SJCRH30 (cell line): ENCODE results near the gene COG5. TPM values are rescaled to one million over a fixed set of nuclear protein-coding genes. Genes with fewer than 3 reads are reported as not detected.

Experiments used
- DNase-seq, 2 experiments: peaks; one replicate each; pipeline ENCODE4 v3.0.0-alpha.2; 2015 to 2020
- H3K27ac ChIP-seq: fragments of 250-450 bp; sonication (Bioruptor Pico); 2 replicates; pipeline ENCODE4 v1.5.1; 2020; ENCODE audit warnings: mild to moderate bottlenecking, moderate library complexity
- H3K27me3 ChIP-seq: fragments of 250-450 bp; sonication (Bioruptor Pico); 2 replicates; pipeline ENCODE4 v1.5.1; 2020; ENCODE audit warnings: mild to moderate bottlenecking, moderate library complexity
- H3K36me3 ChIP-seq: fragments of 250-450 bp; sonication (Bioruptor Pico); 2 replicates; pipeline ENCODE4 v1.5.1; 2020; ENCODE audit warnings: mild to moderate bottlenecking, moderate library complexity
- H3K4me1 ChIP-seq: fragments of 250-450 bp; sonication (Bioruptor Pico); 2 replicates; pipeline ENCODE4 v1.5.1; 2020; ENCODE audit warnings: mild to moderate bottlenecking, moderate library complexity
- H3K4me3 ChIP-seq: fragments of 250-450 bp; sonication (Bioruptor Pico); 2 replicates; pipeline ENCODE4 v1.5.1; 2020; ENCODE audit warnings: mild to moderate bottlenecking, moderate library complexity
- H3K9me3 ChIP-seq: fragments of 250-450 bp; sonication (Bioruptor Pico); replicated peaks from 2 replicates; pipeline ENCODE4 v1.5.1; 2020; ENCODE audit warnings: mild to moderate bottlenecking, moderate library complexity
- total RNA-seq: library from RNA; depleted of rRNA; stranded (reverse); fragments of >200 nt; shearing (Covaris generic); gene quantifications from 2 replicates; pipeline ENCODE4 v1.2.3, GENCODE V29; 2014

The COG5 gene
- total RNA-seq, 1 experiment from 2014 or later: 41.1 TPM

DNA sequence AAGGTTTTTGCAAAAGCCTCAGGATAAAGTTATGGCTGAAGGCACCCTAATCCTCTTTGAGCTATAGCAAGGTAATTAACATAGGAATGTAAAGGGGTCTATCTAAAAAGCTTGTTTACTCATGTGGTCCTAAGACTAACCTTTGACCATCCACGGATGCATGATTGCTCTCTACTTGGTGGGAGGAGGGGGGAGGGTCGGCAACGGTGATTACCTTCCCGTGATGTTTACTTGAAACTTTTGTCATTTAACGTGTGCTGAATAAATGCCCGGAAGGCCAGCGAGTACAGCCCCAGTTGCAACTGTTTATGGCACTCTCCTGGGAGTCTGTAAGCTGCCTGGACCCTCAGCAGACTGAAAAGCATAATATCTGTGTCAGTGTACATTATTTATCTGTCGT, 172.8 kb downstream of the COG5 start:
- Histone ChIP-seq H3K4me1 (peaks cover 7% of the 10 kb centered on the region; the same call in 1 of the 2 replicates), H3K27ac (no peak overlapping the region), H3K9me3 (no peaks in the 10 kb centered on the region), H3K36me3 (no peaks in the 10 kb centered on the region), H3K4me3 (no peak overlapping the region), H3K27me3 (no peaks in the 10 kb centered on the region)
- no peak for DNase-seq

DNA sequence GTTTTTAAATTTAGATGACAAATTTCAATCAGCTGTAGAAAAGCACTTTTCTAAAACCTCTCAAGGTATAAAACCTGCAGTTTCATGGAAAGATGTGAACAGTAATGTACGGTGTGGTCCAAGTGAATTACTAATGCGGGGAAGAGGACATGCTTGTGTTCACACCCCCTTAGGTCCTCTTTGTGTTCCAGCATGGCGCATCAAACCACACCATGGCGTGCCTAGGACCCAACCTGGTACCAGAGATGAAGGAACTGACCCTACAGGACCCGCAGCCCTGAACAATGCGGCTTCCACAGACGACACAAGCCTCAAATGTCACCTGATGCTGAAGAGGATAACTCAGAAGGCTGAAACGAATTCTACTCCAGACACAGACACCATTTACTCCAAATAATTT, 175.1 kb downstream of the COG5 start:
- Histone ChIP-seq H3K27me3 (no peaks in the 10 kb centered on the region), H3K27ac (no peak overlapping the region), H3K9me3 (no peaks in the 10 kb centered on the region), H3K4me3 (no peak overlapping the region), H3K4me1 (peaks cover 14% of the 10 kb centered on the region; the same call in 1 of the 2 replicates), H3K36me3 (no peaks in the 10 kb centered on the region)
- no peak for DNase-seq

DNA sequence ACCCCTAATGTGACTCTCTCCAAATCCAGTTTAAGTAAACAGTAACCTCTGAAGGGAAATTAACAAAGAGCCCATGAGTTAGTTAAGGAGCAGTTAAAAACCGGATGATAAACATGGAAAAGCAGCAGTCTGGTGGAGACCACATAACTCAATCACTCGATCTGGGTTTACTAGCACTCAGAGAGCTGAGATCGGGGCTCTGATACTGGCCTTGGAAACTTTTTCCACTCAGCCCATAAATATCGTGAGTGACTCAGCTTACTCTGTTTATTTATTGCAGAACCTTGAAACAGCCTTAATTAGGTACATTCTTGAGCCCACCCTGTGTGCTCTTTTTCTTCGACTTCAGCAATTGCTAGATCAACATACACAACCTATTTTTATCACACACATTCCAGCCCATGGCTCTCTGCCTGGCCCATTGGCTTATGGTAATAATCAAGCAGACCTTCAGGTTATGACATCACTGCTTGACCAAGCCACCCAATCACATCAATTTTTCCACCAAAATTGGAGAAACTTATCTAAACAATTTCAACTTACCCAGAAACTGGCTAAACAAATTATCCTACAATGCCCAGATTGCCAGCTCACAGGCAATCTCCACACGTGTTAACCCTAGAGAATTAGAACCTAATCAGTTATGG, 176.0 kb downstream of the COG5 start:
- H3K36me3 ChIP-seq: no peaks in the 10 kb centered on the region
- H3K4me1 ChIP-seq: peaks cover 14% of the 10 kb centered on the region; the same call in 1 of the 2 replicates
- no peaks in the 10 kb centered on the region for H3K9me3 ChIP-seq
- H3K4me3 ChIP-seq: no peak overlapping the region; the same call in 1 of the 2 replicates
- H3K27ac ChIP-seq: no peak overlapping the region
- DNase-seq: peak in 1 of 2 experiments; percentile 26
- H3K27me3 ChIP-seq: no peaks in the 10 kb centered on the region

DNA sequence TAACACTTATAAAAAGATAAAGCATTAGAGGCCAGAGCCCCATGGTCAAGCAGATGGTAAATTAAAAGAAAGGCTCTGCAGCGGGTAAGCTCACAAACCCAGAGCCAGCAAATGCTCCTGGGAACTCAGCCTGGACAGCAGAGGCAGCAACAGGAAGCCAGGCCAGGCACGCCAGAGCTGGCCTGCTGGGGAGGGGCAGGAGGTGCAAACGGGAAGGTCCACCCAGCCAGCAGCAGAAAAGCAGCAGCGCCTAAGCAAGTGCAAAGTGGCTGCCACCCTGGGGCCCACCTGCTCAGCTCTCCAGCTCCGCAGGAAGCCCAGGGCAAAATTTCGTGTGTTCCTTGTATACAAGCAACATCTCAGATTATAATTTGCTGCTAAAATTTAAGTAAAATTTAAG, 176.6 kb downstream of the COG5 start:
- Histone ChIP-seq H3K4me1 (peaks cover 14% of the 10 kb centered on the region; the same call in 1 of the 2 replicates), H3K27me3 (no peaks in the 10 kb centered on the region), H3K27ac (no peak overlapping the region), H3K36me3 (no peaks in the 10 kb centered on the region), H3K4me3 (peak overlapping the region; percentile 45), H3K9me3 (no peaks in the 10 kb centered on the region)
- DNase-seq: peak; percentile 56 to 66

DNA sequence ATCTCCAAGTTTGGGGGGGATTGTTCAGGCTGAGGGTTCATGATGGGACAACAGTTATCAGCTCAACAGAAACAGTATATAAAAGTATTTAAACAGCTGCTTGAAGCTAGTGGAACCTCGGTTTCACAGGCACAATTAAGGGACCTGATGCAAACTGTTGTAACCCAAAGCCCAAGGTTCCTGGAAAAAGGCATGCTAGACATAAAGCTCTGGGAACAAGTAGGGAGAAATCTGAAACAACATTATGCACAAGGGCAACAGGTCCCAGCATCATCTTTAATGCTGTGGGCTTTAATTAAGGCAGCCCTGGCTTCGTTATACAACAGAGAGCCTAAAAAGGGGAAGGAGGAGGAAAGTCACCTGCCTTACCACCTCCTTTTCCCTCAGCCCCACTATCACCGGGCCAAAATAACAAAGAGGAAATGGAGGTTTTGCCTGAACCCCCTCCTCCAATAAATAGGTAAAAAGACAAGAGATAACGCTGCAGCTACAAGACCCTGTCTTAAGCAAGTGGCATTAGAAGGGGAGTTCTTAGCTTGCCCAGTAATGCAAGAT, 177.1 kb downstream of the COG5 start:
- H3K27ac ChIP-seq: peak overlapping the region; percentile 14; the same call in 1 of the 2 replicates
- peak overlapping the region; percentile 45 for H3K4me3 ChIP-seq
- DNase-seq: no peak
- H3K27me3 ChIP-seq: no peaks in the 10 kb centered on the region
- no peaks in the 10 kb centered on the region for H3K9me3 ChIP-seq
- H3K36me3 ChIP-seq: no peaks in the 10 kb centered on the region
- H3K4me1 ChIP-seq: peaks cover 14% of the 10 kb centered on the region; the same call in 1 of the 2 replicates

DNA sequence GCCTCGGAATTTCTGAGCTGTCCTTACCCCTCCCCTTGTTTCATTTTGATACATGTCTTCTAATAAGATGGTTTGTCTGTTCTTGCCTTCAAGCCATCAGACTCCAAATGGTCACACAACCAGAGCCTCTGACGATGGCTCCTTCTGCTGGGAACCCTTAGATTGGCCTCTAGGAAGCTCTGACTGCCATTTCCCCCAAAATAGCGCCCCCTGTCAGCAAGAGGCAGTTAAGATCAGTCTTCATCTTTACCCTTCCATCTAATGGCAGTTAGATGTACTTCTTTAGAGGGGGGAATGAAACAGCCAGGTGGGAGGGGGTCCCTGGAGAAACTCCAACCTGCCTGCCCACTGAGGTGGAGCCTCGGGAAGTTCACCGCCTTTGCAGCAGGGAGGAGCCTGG, 179.7 kb downstream of the COG5 start:
- H3K27ac ChIP-seq: no peak overlapping the region
- H3K4me3 ChIP-seq: no peak overlapping the region
- H3K4me1 ChIP-seq: peaks cover 14% of the 10 kb centered on the region; the same call in 1 of the 2 replicates
- H3K36me3 ChIP-seq: no peaks in the 10 kb centered on the region
- H3K27me3 ChIP-seq: no peaks in the 10 kb centered on the region
- no peak for DNase-seq
- no peaks in the 10 kb centered on the region for H3K9me3 ChIP-seq

DNA sequence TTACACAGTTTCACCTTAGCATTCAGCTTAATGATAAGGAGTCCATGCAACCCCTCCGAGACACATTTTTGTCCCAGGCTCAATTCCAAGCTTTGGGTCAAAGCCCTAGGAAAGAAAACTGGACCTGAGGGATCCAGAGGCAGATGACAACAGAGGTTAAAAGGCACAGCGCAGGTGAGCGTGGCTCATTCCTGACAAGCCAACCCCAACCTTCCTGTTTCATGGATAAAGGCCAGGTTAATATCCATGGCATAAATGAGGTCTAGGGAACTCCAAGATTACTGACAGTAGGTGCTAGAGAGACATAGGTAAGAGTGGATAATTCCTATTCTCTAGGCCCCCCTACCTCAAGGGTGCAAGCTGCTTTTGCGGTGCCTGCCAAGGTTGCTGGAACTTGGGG, 180.5 kb downstream of the COG5 start:
- DNase-seq: no peak
- no peaks in the 10 kb centered on the region for H3K36me3 ChIP-seq
- peaks cover 14% of the 10 kb centered on the region; the same call in 1 of the 2 replicates for H3K4me1 ChIP-seq
- no peak overlapping the region for H3K27ac ChIP-seq
- no peaks in the 10 kb centered on the region for H3K9me3 ChIP-seq
- H3K4me3 ChIP-seq: no peak overlapping the region
- no peaks in the 10 kb centered on the region for H3K27me3 ChIP-seq

DNA sequence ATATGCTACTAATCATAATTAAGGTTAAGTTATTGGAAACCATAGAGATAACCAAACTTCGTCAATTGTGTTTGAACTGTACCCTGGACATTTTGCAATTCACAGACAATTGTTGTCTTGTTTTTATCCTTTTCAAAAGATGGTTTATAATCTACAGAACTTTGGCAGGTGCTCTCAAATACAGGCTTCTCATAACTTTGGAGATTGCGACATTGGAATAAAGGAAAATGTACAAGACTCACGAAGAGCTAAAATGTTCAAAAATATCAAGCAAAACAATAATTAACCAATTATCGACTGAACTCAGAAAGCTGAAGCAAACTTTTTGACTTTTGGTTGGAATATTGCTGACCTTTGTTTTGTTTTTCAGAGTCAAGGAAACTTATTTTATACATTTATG, 182.3 kb downstream of the COG5 start:
- Histone ChIP-seq H3K4me1 (peaks cover 7% of the 10 kb centered on the region; the same call in 1 of the 2 replicates), H3K27ac (no peak overlapping the region)
- no peak for DNase-seq

DNA sequence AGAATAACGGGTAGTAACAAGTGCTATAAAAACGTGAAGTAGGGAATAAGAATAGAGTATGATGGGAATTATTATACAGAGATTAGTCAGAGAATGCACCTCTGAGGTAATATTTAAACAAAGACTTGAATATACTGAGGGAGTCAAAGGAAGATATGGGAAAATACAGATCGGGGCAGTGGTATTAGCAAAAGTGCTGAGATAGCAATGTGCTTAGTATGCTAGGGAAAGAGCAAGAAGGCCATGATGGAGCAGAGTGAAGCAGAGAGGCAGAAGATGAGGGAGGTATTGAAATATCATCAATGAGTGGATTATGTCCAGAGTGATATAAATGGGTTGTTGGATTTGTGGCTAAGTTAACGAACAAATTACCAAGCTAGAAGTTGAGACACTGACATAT, 190.4 kb downstream of the COG5 start:
- Histone ChIP-seq H3K9me3 (no peaks in the 10 kb centered on the region), H3K27me3 (no peaks in the 10 kb centered on the region), H3K36me3 (peaks cover 3% of the 10 kb centered on the region), H3K27ac (no peak overlapping the region), H3K4me1 (no peaks in the 10 kb centered on the region), H3K4me3 (no peak overlapping the region)
- no peak for DNase-seq

More for the DNA sequence above, 182.3 kb downstream of the COG5 start:
- no peaks in the 10 kb centered on the region for H3K36me3 ChIP-seq
- H3K27me3 ChIP-seq: no peaks in the 10 kb centered on the region
- H3K4me3 ChIP-seq: no peak overlapping the region
- no peaks in the 10 kb centered on the region for H3K9me3 ChIP-seq

DNA sequence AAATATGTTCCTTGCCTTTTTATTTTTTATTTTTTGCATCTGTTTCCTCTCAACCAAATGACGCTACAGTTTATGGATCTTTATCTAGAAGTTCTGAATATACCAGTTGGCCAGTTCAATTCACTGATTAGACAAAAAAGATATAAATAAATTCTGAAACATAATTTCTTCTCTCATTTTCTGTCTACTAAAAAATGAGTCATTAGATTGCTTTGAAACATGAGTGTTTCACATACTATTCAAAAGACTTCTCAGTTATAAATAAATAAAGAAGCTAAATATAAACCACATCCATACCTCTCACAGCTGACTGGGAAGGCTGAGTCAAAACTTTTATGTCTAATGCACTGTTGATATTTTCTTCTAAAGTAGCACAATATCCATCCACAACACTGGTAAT, 191.4 kb downstream of the COG5 start:
- Histone ChIP-seq H3K4me3 (no peak overlapping the region), H3K36me3 (peaks cover 3% of the 10 kb centered on the region), H3K4me1 (no peaks in the 10 kb centered on the region), H3K27ac (no peak overlapping the region), H3K9me3 (no peaks in the 10 kb centered on the region), H3K27me3 (no peaks in the 10 kb centered on the region)
- no peak for DNase-seq

DNA sequence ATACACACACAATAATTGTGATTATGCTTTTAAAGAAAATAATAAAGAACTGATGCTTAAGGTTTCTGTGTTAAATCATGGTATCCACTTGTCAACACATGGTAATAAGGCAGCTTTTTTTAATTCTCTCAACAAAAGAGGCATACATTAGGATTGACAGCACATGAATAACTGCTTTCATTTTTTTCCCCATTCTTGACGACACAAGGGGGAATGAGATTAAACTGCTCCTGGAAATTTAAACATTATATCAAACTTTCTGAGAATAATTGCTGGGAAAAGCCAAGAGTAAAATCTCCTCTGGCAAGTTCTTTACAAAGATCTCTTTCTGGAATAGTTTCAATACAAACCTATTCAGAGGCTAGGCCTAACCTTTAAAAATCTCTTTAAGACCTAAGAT, 192.9 kb downstream of the COG5 start:
- Histone ChIP-seq H3K4me1 (no peaks in the 10 kb centered on the region), H3K4me3 (no peak overlapping the region), H3K36me3 (peaks cover 3% of the 10 kb centered on the region), H3K27me3 (no peaks in the 10 kb centered on the region), H3K27ac (no peak overlapping the region), H3K9me3 (no peaks in the 10 kb centered on the region)
- no peak for DNase-seq

DNA sequence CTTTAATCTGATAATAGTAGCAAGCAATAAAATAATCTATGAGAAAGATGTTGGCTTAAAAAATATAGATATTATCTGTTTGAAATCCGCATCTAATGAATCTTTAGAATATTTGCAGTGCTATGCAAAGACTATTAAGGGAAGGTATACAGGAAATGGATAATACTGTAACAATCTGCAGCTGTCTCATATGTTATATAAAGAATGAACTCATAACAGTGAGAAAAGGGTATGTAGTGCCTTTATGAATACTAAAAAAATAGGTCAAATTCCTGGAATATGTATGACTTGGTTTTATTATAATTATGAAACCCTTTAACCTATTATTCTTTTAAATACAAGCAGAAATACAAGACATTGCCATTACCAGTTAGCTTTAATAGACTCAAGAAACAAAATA, 198.9 kb downstream of the COG5 start:
- peak in 1 of 2 experiments; percentile 17 for DNase-seq
- peak overlapping the region; percentile 37 for H3K27ac ChIP-seq
- H3K27me3 ChIP-seq: no peaks in the 10 kb centered on the region
- no peaks in the 10 kb centered on the region for H3K9me3 ChIP-seq
- peaks cover 15% of the 10 kb centered on the region for H3K4me1 ChIP-seq
- H3K36me3 ChIP-seq: peaks cover 14% of the 10 kb centered on the region
- H3K4me3 ChIP-seq: no peak overlapping the region

DNA sequence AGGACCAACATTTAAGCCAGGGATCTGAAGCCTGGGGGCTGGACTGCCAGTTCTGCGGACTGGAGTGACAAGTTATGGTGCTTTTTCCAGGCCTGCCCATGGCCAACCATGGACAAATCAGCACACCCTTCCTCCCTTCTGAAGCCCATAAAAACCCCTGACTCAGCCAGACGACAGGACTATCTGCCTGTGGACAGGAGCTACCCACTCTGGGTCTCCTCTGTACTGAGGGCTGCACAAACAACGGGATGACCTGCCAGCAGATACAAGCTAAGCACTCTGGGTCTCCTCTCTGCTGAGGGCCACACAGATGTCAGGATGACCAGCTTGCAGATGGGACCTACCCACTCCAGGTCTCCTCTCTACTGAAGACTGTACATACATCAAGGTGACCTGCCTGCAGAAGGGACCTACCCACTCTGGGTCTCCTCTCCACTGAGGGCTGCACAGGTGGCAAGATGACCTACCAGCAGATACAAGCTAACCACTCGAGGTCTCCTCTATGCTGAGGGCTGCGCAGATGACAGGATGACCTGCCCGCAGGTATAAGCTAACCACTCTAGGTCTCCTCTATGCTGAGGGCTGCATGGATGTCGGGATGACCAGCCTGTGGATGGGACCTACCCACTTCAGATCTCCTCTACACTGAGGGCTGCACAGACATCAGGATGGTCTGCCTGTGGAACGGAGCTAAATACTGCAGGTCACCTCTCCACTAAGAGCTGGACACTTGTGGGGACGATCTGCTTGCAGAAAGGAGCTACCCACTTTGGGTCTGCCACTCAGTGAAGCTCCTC, 204.0 kb downstream of the COG5 start:
- H3K36me3 ChIP-seq: peaks cover 17% of the 10 kb centered on the region
- no peaks in the 10 kb centered on the region for H3K9me3 ChIP-seq
- peaks cover 9% of the 10 kb centered on the region for H3K4me1 ChIP-seq
- no peaks in the 10 kb centered on the region for H3K27me3 ChIP-seq
- no peak overlapping the region for H3K27ac ChIP-seq
- DNase-seq: no peak
- H3K4me3 ChIP-seq: no peak overlapping the region

DNA sequence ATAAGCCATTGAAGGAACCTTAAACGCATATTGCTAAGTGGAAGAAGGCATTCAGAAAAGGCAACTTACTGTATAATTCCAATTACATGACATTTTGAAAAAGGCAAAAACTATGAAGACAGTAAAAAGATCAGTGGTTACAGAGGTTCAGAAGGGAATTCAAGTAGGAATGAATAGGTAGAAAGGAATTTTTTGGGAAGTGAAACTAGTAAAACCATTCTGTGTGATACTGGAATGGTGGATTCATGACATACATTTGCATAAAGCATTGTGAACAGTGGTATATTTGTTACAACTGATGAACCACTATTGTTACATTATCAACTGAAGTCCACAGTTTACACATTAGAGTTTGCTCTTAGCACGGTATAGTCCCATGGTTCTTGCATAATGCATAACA, 208.1 kb downstream of the COG5 start:
- H3K27ac ChIP-seq: no peak overlapping the region
- peaks cover 10% of the 10 kb centered on the region; the same call in 1 of the 2 replicates for H3K36me3 ChIP-seq
- H3K27me3 ChIP-seq: no peaks in the 10 kb centered on the region
- H3K4me3 ChIP-seq: no peak overlapping the region
- H3K9me3 ChIP-seq: no peaks in the 10 kb centered on the region
- DNase-seq: no peak
- no peaks in the 10 kb centered on the region for H3K4me1 ChIP-seq

DNA sequence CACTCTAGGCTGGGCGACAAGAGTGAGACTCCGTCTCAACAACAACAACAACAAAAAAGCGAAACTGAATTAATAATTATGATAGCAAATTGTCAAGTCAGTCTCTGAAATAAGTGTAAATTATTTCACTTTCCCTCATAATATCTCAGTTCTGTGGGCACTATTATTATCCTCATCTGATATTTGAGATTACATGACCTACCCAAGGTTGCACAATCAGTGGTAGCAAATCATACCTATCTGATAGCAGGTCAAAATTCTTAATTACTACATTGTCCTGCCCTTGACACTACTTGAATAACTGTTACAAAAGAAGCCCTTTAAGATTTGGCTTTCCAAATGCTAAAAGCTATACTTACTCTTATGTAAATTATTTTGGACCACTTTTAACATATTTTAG, 209.1 kb downstream of the COG5 start:
- DNase-seq: no peak
- Histone ChIP-seq H3K4me1 (no peaks in the 10 kb centered on the region), H3K27ac (no peak overlapping the region)

More for the DNA sequence above, 209.1 kb downstream of the COG5 start:
- no peaks in the 10 kb centered on the region for H3K27me3 ChIP-seq
- H3K36me3 ChIP-seq: 0 out of 2 replicates have a peak, but pooled peaks cover 1% of the 10 kb centered on the region
- H3K9me3 ChIP-seq: no peaks in the 10 kb centered on the region
- H3K4me3 ChIP-seq: no peak overlapping the region
